Measurements from ENCODE around the gene SEZ6L2.
"Not testable (repeated sequence)": the region's sequence is repeated elsewhere in the genome, so short reads cannot be mapped to it uniquely, and the experiment has no call there.

SEZ6L2 gene

GRCh38 chr16:29899516-29900101 is at the start of gene SEZ6L2:
Gene SEZ6L2 (minus strand): TSS chr16:29899550. CDS start chr16:29899019, 531 bp downstream.
- DNase-seq (ENCODE audit: low read depth): peak; percentile 76

- no peak for DNase-seq (ENCODE audit: low read depth)
These were observed 48.5 kb upstream of the SEZ6L2 start for GRCh38 chr16:29947897-29948296.

GRCh38 chr16:29943846-29944799 is 44.8 kb upstream of the SEZ6L2 start:
- peak; percentile 95 for DNase-seq (ENCODE audit: low read depth)

- peak; percentile 24 for DNase-seq (ENCODE audit: low read depth)
These were observed 41.3 kb upstream of the SEZ6L2 start for GRCh38 chr16:29940656-29941055.

GRCh38 chr16:29931750-29932149 is 32.4 kb upstream of the SEZ6L2 start:
- not testable (repeated sequence) for DNase-seq (ENCODE audit: low read depth)

GRCh38 chr16:29927070-29927905 is 27.9 kb upstream of the SEZ6L2 start:
- peak; percentile 50 for DNase-seq (ENCODE audit: low read depth)

GRCh38 chr16:29926711-29927052 is 27.3 kb upstream of the SEZ6L2 start:
- DNase-seq (ENCODE audit: low read depth): no peak

- peak; percentile 63 for DNase-seq (ENCODE audit: low read depth)
These were observed 26.7 kb upstream of the SEZ6L2 start, which contains the start of gene KCTD13 for GRCh38 chr16:29925781-29926710. Gene KCTD13 (minus strand): TSS chr16:29926226. CDS start chr16:29926033, 193 bp downstream.

GRCh38 chr16:29925105-29925756 is 25.9 kb upstream of the SEZ6L2 start:
- no peak for DNase-seq (ENCODE audit: low read depth)

GRCh38 chr16:29922986-29923501 is 23.7 kb upstream of the SEZ6L2 start:
- DNase-seq (ENCODE audit: low read depth): no peak

- no peak for DNase-seq (ENCODE audit: low read depth)
These were observed 23.0 kb upstream of the SEZ6L2 start for GRCh38 chr16:29922326-29922725.

- DNase-seq (ENCODE audit: low read depth): no peak
These were observed 21.7 kb upstream of the SEZ6L2 start for GRCh38 chr16:29921034-29921385.

GRCh38 chr16:29920288-29921033 is 21.1 kb upstream of the SEZ6L2 start:
- DNase-seq (ENCODE audit: low read depth): no peak

GRCh38 chr16:29916979-29917378 is 17.6 kb upstream of the SEZ6L2 start:
- no peak for DNase-seq (ENCODE audit: low read depth)

- DNase-seq (ENCODE audit: low read depth): no peak
These were observed 16.4 kb upstream of the SEZ6L2 start for GRCh38 chr16:29915590-29916247.

GRCh38 chr16:29913514-29913913 is 14.2 kb upstream of the SEZ6L2 start:
- DNase-seq (ENCODE audit: low read depth): no peak

- DNase-seq (ENCODE audit: low read depth): no peak
These were observed 12.7 kb upstream of the SEZ6L2 start for GRCh38 chr16:29912087-29912486.

- DNase-seq (ENCODE audit: low read depth): no peak
These were observed 12.3 kb upstream of the SEZ6L2 start for GRCh38 chr16:29911676-29912010.

Data from fibroblast of gingiva (primary cell).